ENCODE measurements around the gene EPHA7. TPM values are rescaled to one million over a fixed set of nuclear protein-coding genes. Genes with fewer than 3 reads are reported as not detected.

EPHA7 gene
- total RNA-seq, 4 donors from 2014 or later = 0.11 to 0.95 (median 0.47) TPM; not detected in 1

- intact Hi-C loops (cut with DNase I) = no loop called here
- TF ChIP-seq CTCF (IDR thresholded peaks at IDR 0.05) (no peak), POLR2A (IDR thresholded peaks at IDR 0.05) (no peak)
- Histone ChIP-seq H3K36me3 (no peaks in the 10 kb centered on the region), H3K27me3 (no peaks in the 10 kb centered on the region), H3K4me3 (no peak overlapping the region), H3K27ac (no peak overlapping the region), H3K4me1 (no peaks in the 10 kb centered on the region), H3K9me3 (peaks cover 0 to 7% (median 5%) of the 10 kb centered on the region in 3 donors)
- no peak for DNase-seq
Measured at GRCh38 chr6:93278241-93278640, 141.1 kb downstream of the EPHA7 start.

DNA sequence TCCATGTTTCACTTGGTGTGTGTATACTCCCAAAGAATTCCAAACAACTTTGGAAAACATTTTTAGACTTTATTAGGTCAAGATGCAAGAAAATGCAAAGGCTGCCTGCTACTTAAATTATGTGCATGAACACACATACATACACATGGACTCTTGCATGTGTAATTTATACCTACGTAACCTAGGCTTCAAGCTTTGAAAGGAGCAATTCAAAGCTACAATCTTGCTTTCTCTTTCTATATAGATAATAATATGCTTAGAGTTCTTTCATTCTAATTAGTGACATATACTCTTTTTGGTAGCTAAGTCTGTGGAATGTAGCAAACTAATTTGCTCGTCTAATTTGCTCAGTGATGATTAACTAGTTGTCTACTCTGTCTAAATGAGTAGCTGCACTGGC, 146.5 kb downstream of the EPHA7 start:
- DNase-seq = no peak
- no peaks in the 10 kb centered on the region for H3K4me1 ChIP-seq
- no peak overlapping the region for H3K27ac ChIP-seq
- H3K9me3 ChIP-seq = no peaks in the 10 kb centered on the region
- no peak overlapping the region for H3K4me3 ChIP-seq
- no peaks in the 10 kb centered on the region for H3K27me3 ChIP-seq
- H3K36me3 ChIP-seq = no peaks in the 10 kb centered on the region
- no peak for TF ChIP-seq CTCF (IDR thresholded peaks at IDR 0.05)
- TF ChIP-seq POLR2A (IDR thresholded peaks at IDR 0.05) = no peak
- WGBS, 2 donors = 64 to 67% methylated on average over 2 of the region's 2 CpGs
- intact Hi-C loops (cut with DNase I) = no loop called here

DNA sequence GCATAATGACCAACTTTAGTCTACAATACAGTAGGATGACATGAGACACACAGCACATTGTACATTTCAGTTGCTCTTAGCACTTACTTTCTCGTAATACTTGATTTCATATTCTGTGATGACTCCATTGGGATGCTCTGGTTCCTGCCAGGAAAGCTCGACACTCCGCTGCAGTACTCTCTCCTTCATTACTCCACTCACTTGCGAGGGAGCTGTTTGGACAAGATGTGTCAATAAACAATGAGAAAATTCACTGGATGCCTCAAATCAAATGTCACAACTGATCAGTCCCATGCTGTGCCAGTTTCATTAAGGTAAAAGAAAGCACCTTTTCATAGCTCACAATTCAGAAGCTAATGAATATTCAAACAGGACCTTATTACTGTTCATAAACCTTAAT, 147.1 kb downstream of the EPHA7 start:
- 76 to 89% methylated on average over 3 to 4 of the region's 4 CpGs for WGBS, 2 donors
- Histone ChIP-seq H3K27me3 (no peaks in the 10 kb centered on the region), H3K4me1 (no peaks in the 10 kb centered on the region), H3K27ac (no peak overlapping the region), H3K9me3 (no peaks in the 10 kb centered on the region), H3K4me3 (no peak overlapping the region), H3K36me3 (no peaks in the 10 kb centered on the region)
- TF ChIP-seq POLR2A (IDR thresholded peaks at IDR 0.05) (no peak), CTCF (IDR thresholded peaks at IDR 0.05) (no peak)
- no peak for DNase-seq
- intact Hi-C loops (cut with DNase I) = no loop called here

GRCh38 chr6:93266116-93266817, 153.1 kb downstream of the EPHA7 start:
- H3K27ac ChIP-seq = no peak overlapping the region
- 59 to 62% methylated on average over 3 of the region's 3 CpGs for WGBS, 2 donors
- H3K4me3 ChIP-seq = no peak overlapping the region
- intact Hi-C loops (cut with DNase I) = no loop called here
- H3K4me1 ChIP-seq = no peaks in the 10 kb centered on the region
- H3K27me3 ChIP-seq = no peaks in the 10 kb centered on the region
- no peak for DNase-seq
- H3K36me3 ChIP-seq = no peaks in the 10 kb centered on the region
- no peaks in the 10 kb centered on the region for H3K9me3 ChIP-seq
- TF ChIP-seq POLR2A (IDR thresholded peaks at IDR 0.05) (no peak), CTCF (IDR thresholded peaks at IDR 0.05) (no peak)

GRCh38 chr6:93260881-93261280, 158.5 kb downstream of the EPHA7 start:
- intact Hi-C loops (cut with DNase I) = no loop called here
- Histone ChIP-seq H3K4me3 (no peak overlapping the region), H3K4me1 (no peaks in the 10 kb centered on the region), H3K36me3 (no peaks in the 10 kb centered on the region), H3K9me3 (no peaks in the 10 kb centered on the region), H3K27ac (no peak overlapping the region), H3K27me3 (no peaks in the 10 kb centered on the region)
- TF ChIP-seq CTCF (IDR thresholded peaks at IDR 0.05) = no peak
- TF ChIP-seq POLR2A (IDR thresholded peaks at IDR 0.05) = no peak
- WGBS, 2 donors = 14 to 17% methylated on average over 2 of the region's 2 CpGs
- DNase-seq = no peak
